Fibroblast of lung (primary cell): ENCODE measurements around the gene ABHD15. TPM values are rescaled to one million over a fixed set of nuclear protein-coding genes. Genes with fewer than 3 reads are reported as not detected.
A peak's percentile ranks its signal among the peaks of the same experiment; 100 is the strongest.

Experiments
- DNase-seq, 2 donors: peaks; one replicate each; pipeline versions ENCODE4 v3.0.0 to v3.0.0-alpha.2; 2010; ENCODE audit warnings: low read depth in 2 of 2
- H2AFZ ChIP-seq: 2 replicates; pipeline ENCODE4 v1.5.1; 2012; ENCODE audit warnings: low read length, control low read depth, inconsistent platforms
- H3K27ac ChIP-seq: 2 replicates; pipeline ENCODE4 v1.5.1; 2011; ENCODE audit warnings: low read length, control low read depth; ENCODE audit not compliant: insufficient read depth
- H3K27me3 ChIP-seq: 2 replicates; pipeline ENCODE4 v1.5.1; 2011; ENCODE audit warnings: mild to moderate bottlenecking, low read length; ENCODE audit not compliant: control insufficient read depth, insufficient read depth
- H3K36me3 ChIP-seq: 2 replicates; pipeline ENCODE4 v1.5.1; 2011; ENCODE audit warnings: low read length; ENCODE audit not compliant: control insufficient read depth, insufficient read depth
- H3K4me1 ChIP-seq: 2 replicates; pipeline ENCODE4 v1.5.1; 2011; ENCODE audit warnings: low read length; ENCODE audit not compliant: control insufficient read depth, insufficient read depth; ENCODE audit errors: extremely low read depth
- H3K4me2 ChIP-seq: 2 replicates; pipeline ENCODE4 v1.5.1; 2011; ENCODE audit warnings: low read length, control low read depth; ENCODE audit not compliant: insufficient read depth; ENCODE audit errors: extremely low read depth
- H3K4me3 ChIP-seq, 4 experiments: fragments of 200-600 bp in 1 of 4; sonication (generic) in 1 of 4; replicated peaks in 1 of 4; 2 replicates each; pipeline ENCODE4 v1.5.1; 2011 to 2016; ENCODE audit warnings: low read length in 4 of 4, low read depth in 3 of 4, mild to moderate bottlenecking in 3 of 4, control low read depth in 2 of 4, inconsistent platforms in 1 of 4, mixed read lengths in 1 of 4; ENCODE audit not compliant: insufficient read depth in 1 of 4; ENCODE audit errors: control extremely low read depth in 1 of 4
- H3K79me2 ChIP-seq: 2 replicates; pipeline ENCODE4 v1.5.1; 2012; ENCODE audit warnings: mild to moderate bottlenecking, low read length, inconsistent platforms; ENCODE audit not compliant: control insufficient read depth, insufficient read depth
- H3K9ac ChIP-seq: 2 replicates; pipeline ENCODE4 v1.5.1; 2011; ENCODE audit warnings: mild to moderate bottlenecking, low read length, control low read depth; ENCODE audit not compliant: insufficient read depth
- H3K9me3 ChIP-seq: 2 replicates; pipeline ENCODE4 v1.5.1; 2012; ENCODE audit warnings: low read depth, low read length; ENCODE audit not compliant: control insufficient read depth, insufficient read depth
- H4K20me1 ChIP-seq: 2 replicates; pipeline ENCODE4 v1.5.1; 2011; ENCODE audit warnings: low read length; ENCODE audit not compliant: control insufficient read depth, insufficient read depth; ENCODE audit errors: extremely low read depth
- CTCF ChIP-seq, 2 donors: IDR thresholded peaks in 1 of 2; conservative IDR thresholded peaks in 1 of 2; 1 replicate in 1 of 2; 2 replicates in 1 of 2; pipeline ENCODE4 v1.5.1; 2011 to 2012; ENCODE audit warnings: low read length in 2 of 2, control low read depth in 1 of 2, inconsistent platforms in 1 of 2, low read depth in 1 of 2, mild to moderate bottlenecking in 1 of 2
- EZH2 ChIP-seq: IDR thresholded peaks from 2 replicates; pipeline ENCODE4 v1.5.1; 2012; ENCODE audit warnings: low read length, control low read depth, mild to moderate bottlenecking; ENCODE audit errors: missing control alignments
- polyA minus RNA-seq: library from RNA; depleted of rRNA, polyadenylated mRNA; stranded (reverse); fragments of >200 nt; gene quantifications from 2 replicates; pipeline ENCODE4 v1.2.3, GENCODE V29; 2011; ENCODE audit warnings: low replicate concordance
- polyA plus RNA-seq, 2 donors: library from polyadenylated mRNA; depleted of rRNA in 1 of 2; stranded (reverse) in 1 of 2; unstranded in 1 of 2; fragments of >200 nt; gene quantifications; 2 replicates each; pipeline ENCODE4 v1.2.1, GENCODE V29; 2011 to 2012; ENCODE audit warnings: missing spikeins in 1 of 2
- total RNA-seq: library from RNA; depleted of rRNA; stranded (reverse); fragments of >200 nt; gene quantifications from 2 replicates; pipeline ENCODE4 v1.2.1, GENCODE V29; 2014

ABHD15 gene
- total RNA-seq (5.6 and 11.9 TPM in 2 replicates), polyA plus RNA-seq (4.1 and 7.3 TPM in 2 replicates), polyA minus RNA-seq (9.7 and 10.1 TPM in 2 replicates)
- polyA plus RNA-seq (2012): 4.3 and 8.5 TPM in 2 replicates

GRCh38 chr17:29566473-29567303 is at the start of gene ABHD15:
Gene ABHD15, minus strand, starts transcription at chr17:29567037. Its CDS starts 71 bp downstream, at chr17:29566966.
- H3K4me2 ChIP-seq: peak within 1 kb of the TSS; percentile 79
- H3K9ac ChIP-seq: peak within 1 kb of the TSS; percentile 40
- H3K4me3 ChIP-seq: peak within 1 kb of the TSS; percentile 70 to 85 (median 76)
- peaks cover 6% of the 10 kb centered on the region for H3K36me3 ChIP-seq
- H3K4me1 ChIP-seq: peaks cover 4% of the 10 kb centered on the region
- no peaks in the 10 kb centered on the region for H4K20me1 ChIP-seq
- H2AFZ ChIP-seq: peak within 1 kb of the TSS; percentile 81
- DNase-seq: peak; percentile 65 to 79
- H3K79me2 ChIP-seq: no peaks in the 10 kb centered on the region
- H3K27ac ChIP-seq: peak within 1 kb of the TSS; percentile 53
- no peaks in the 10 kb centered on the region for H3K9me3 ChIP-seq
- TF ChIP-seq CTCF (conservative IDR thresholded peaks at IDR 0.05 in 1 of 2, IDR thresholded peaks at IDR 0.05 in 1 of 2; ENCODE audit: low read depth in 1 of 2, low read length in 2 of 2): no peak
- H3K27me3 ChIP-seq: no peaks in the 10 kb centered on the region

- H3K9ac ChIP-seq: no peak overlapping the region
- H3K27me3 ChIP-seq: no peaks in the 10 kb centered on the region
- H3K36me3 ChIP-seq: no peaks in the 10 kb centered on the region
- no peak overlapping the region for H3K27ac ChIP-seq
- TF ChIP-seq EZH2: no peak
- no peak for TF ChIP-seq CTCF (conservative IDR thresholded peaks at IDR 0.05 in 1 of 2, IDR thresholded peaks at IDR 0.05 in 1 of 2; ENCODE audit: low read depth in 1 of 2, low read length in 2 of 2)
- H3K4me2 ChIP-seq: peak overlapping the region; percentile 27
- peak overlapping the region in 2 of 4 experiments; percentile 22 to 40 for H3K4me3 ChIP-seq
- peak overlapping the region; percentile 51 for H2AFZ ChIP-seq
- no peaks in the 10 kb centered on the region for H3K79me2 ChIP-seq
- H4K20me1 ChIP-seq: no peaks in the 10 kb centered on the region
- H3K9me3 ChIP-seq: no peaks in the 10 kb centered on the region
- H3K4me1 ChIP-seq: peaks cover 19% of the 10 kb centered on the region
- DNase-seq: peak; percentile 79 to 82
These were observed 48.9 kb upstream of the ABHD15 start for GRCh38 chr17:29615492-29616299.

- Histone ChIP-seq H3K9ac (no peak overlapping the region), H3K4me3 (peak overlapping the region in 2 of 4 experiments; percentile 21 to 22), H3K27ac (no peak overlapping the region), H3K4me2 (no peak overlapping the region), H4K20me1 (no peaks in the 10 kb centered on the region), H3K4me1 (peaks cover 19% of the 10 kb centered on the region), H3K36me3 (no peaks in the 10 kb centered on the region), H3K9me3 (no peaks in the 10 kb centered on the region), H3K27me3 (no peaks in the 10 kb centered on the region), H2AFZ (no peak overlapping the region), H3K79me2 (no peaks in the 10 kb centered on the region)
- DNase-seq: peak in 1 of 2 donors; percentile 36
- no peak for TF ChIP-seq CTCF (conservative IDR thresholded peaks at IDR 0.05 in 1 of 2, IDR thresholded peaks at IDR 0.05 in 1 of 2; ENCODE audit: low read depth in 1 of 2, low read length in 2 of 2)
- no peak for TF ChIP-seq EZH2
These were observed 48.2 kb upstream of the ABHD15 start for GRCh38 chr17:29615048-29615385.
